Left ventricle myocardium inferior (tissue), 1 donor: ENCODE measurements around the gene RYR1. TPM values are rescaled to one million over a fixed set of nuclear protein-coding genes. Genes with fewer than 3 reads are reported as not detected.
"Not testable (repeated sequence)": the region's sequence is repeated elsewhere in the genome, so short reads cannot be mapped to it uniquely, and the experiment has no call there.

Source experiments
- DNase-seq: peaks from one replicate; pipeline ENCODE4 v3.0.0-alpha.2; 2020
- H3K27ac ChIP-seq: fragments of 200-600 bp; replicated peaks from 2 replicates; pipeline ENCODE4 v1.8.0; 2021
- H3K27me3 ChIP-seq: fragments of 200-600 bp; 2 replicates; pipeline ENCODE4 v1.8.0; 2021; ENCODE audit warnings: low read depth
- H3K36me3 ChIP-seq: fragments of 200-600 bp; 2 replicates; pipeline ENCODE4 v1.8.0; 2021
- H3K4me1 ChIP-seq: fragments of 200-600 bp; 2 replicates; pipeline ENCODE4 v1.8.0; 2021
- H3K4me3 ChIP-seq: fragments of 200-600 bp; 2 replicates; pipeline ENCODE4 v1.8.0; 2021; ENCODE audit warnings: mild to moderate bottlenecking, moderate library complexity
- H3K9me3 ChIP-seq: fragments of 200-600 bp; replicated peaks from 2 replicates; pipeline ENCODE4 v1.8.0; 2021
- CTCF ChIP-seq: fragments of 200-600 bp; IDR thresholded peaks from 2 replicates; pipeline ENCODE4 v1.8.0; 2021; ENCODE audit warnings: antibody characterized with exemption, mild to moderate bottlenecking, borderline replicate concordance
- intact Hi-C: fragments of 100-400 bp; cut with micrococcal nuclease; formaldehyde crosslinking; loops from one replicate; pipeline ENCODE4 v1.11.0; 2022
- total RNA-seq: library from RNA; stranded (reverse); fragmentation: NEBNext Ultra II Directional; extraction: Animal tissue kit (Norgen Biotek cat#: 25700); gene quantifications from one replicate; pipeline ENCODE4 v1.2.1, GENCODE V29; 2021
- donor health status: DM: no; HTN: yes; CAD: no; lungs with severe emphysema.

The RYR1 gene
- total RNA-seq, 1 donor from 2014 or later, result 0.74 TPM

- no peak for TF ChIP-seq CTCF
- no peaks in the 10 kb centered on the region for H3K4me1 ChIP-seq
- peaks cover 12% of the 10 kb centered on the region for H3K27me3 ChIP-seq
- DNase-seq, result no peak
- peaks cover 19% of the 10 kb centered on the region for H3K36me3 ChIP-seq
- H3K9me3 ChIP-seq, result no peaks in the 10 kb centered on the region
- H3K4me3 ChIP-seq, result no peak overlapping the region
- H3K27ac ChIP-seq, result no peak overlapping the region
- intact Hi-C loops, result no loop called here
Measured at GRCh38 chr19:38411041-38411712, 22.3 kb upstream of the RYR1 start.

GRCh38 chr19:38411898-38412297, 21.6 kb upstream of the RYR1 start:
- intact Hi-C loops, H3K27ac ChIP-seq, H3K4me3 ChIP-seq: not testable (repeated sequence)

GRCh38 chr19:38412491-38412890, 21.0 kb upstream of the RYR1 start:
- Histone ChIP-seq H3K9me3 (no peaks in the 10 kb centered on the region), H3K4me1 (peaks cover 1% of the 10 kb centered on the region), H3K4me3 (no peak overlapping the region), H3K36me3 (peaks cover 7% of the 10 kb centered on the region), H3K27me3 (peaks cover 17% of the 10 kb centered on the region), H3K27ac (no peak overlapping the region)
- DNase-seq, result no peak
- intact Hi-C loops, result no loop called here
- no peak for TF ChIP-seq CTCF

More at GRCh38 chr19:38411898-38412297, 21.6 kb upstream of the RYR1 start:
- Histone ChIP-seq H3K36me3 (peaks cover 11% of the 10 kb centered on the region), H3K27me3 (peaks cover 12% of the 10 kb centered on the region)
- not testable (repeated sequence) for H3K9me3 ChIP-seq, DNase-seq, H3K4me1 ChIP-seq

- H3K36me3 ChIP-seq, result peaks cover 4% of the 10 kb centered on the region
- peaks cover 6% of the 10 kb centered on the region for H3K4me1 ChIP-seq
- DNase-seq, result no peak
- no peak overlapping the region for H3K4me3 ChIP-seq
- no peak for TF ChIP-seq CTCF
- no peak overlapping the region for H3K27ac ChIP-seq
- H3K27me3 ChIP-seq, result peaks cover 20% of the 10 kb centered on the region
- H3K9me3 ChIP-seq, result no peaks in the 10 kb centered on the region
- intact Hi-C loops, result no loop called here
Measured at GRCh38 chr19:38412961-38413360, 20.5 kb upstream of the RYR1 start.

- H3K9me3 ChIP-seq, result no peaks in the 10 kb centered on the region
- H3K27me3 ChIP-seq, result peaks cover 24% of the 10 kb centered on the region
- intact Hi-C loops, result no loop called here
- no peak overlapping the region for H3K27ac ChIP-seq
- no peak overlapping the region for H3K4me3 ChIP-seq
- H3K36me3 ChIP-seq, result no peaks in the 10 kb centered on the region
- TF ChIP-seq CTCF, result no peak
- H3K4me1 ChIP-seq, result peaks cover 10% of the 10 kb centered on the region
- no peak for DNase-seq
Measured at GRCh38 chr19:38413416-38413815, 20.1 kb upstream of the RYR1 start.

- H3K4me3 ChIP-seq, result no peak overlapping the region
- no peak for DNase-seq
Measured at GRCh38 chr19:38417146-38417543, 16.3 kb upstream of the RYR1 start.

More at GRCh38 chr19:38417146-38417543, 16.3 kb upstream of the RYR1 start:
- H3K4me1 ChIP-seq, result peaks cover 12% of the 10 kb centered on the region
- H3K36me3 ChIP-seq, result no peaks in the 10 kb centered on the region
- no peak for TF ChIP-seq CTCF
- intact Hi-C loops, result no loop called here
- H3K9me3 ChIP-seq, result no peaks in the 10 kb centered on the region
- H3K27ac ChIP-seq, result no peak overlapping the region
- H3K27me3 ChIP-seq, result peaks cover 60% of the 10 kb centered on the region
